Activated CD8-positive, alpha-beta memory T cell treated with anti-CD3 and anti-CD28 coated beads for 4 hours (primary cell): ENCODE measurements around the gene QRICH2.
"Not testable (repeated sequence)": the region's sequence is repeated elsewhere in the genome, so short reads cannot be mapped to it uniquely, and the experiment has no call there.

ENCODE experiments used
- DNase-seq, 2 donors: peaks; one replicate each; pipeline ENCODE4 v3.0.0-alpha.2; 2020; ENCODE audit warnings: low read depth in 2 of 2

Gene QRICH2

DNA sequence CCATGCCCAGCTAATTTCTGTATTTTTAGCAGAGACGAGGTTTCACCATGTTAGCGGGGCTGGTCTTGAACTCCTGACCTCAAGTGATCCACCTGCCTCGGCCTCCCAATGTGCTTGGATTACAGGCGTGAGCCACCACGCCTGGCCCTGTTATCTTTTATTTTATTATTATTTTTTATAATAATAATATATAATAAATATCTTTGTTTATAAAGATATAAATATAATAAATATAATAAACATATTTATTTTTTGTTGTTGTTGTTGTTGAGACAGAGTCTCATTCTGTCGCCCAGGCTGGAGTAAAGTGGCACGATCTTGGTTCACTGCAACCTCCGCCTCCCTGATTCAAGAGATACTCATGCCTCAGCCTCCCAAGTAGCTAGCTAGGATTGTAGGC is 60.8 kb downstream of the QRICH2 start:
- DNase-seq, result no peak

DNA sequence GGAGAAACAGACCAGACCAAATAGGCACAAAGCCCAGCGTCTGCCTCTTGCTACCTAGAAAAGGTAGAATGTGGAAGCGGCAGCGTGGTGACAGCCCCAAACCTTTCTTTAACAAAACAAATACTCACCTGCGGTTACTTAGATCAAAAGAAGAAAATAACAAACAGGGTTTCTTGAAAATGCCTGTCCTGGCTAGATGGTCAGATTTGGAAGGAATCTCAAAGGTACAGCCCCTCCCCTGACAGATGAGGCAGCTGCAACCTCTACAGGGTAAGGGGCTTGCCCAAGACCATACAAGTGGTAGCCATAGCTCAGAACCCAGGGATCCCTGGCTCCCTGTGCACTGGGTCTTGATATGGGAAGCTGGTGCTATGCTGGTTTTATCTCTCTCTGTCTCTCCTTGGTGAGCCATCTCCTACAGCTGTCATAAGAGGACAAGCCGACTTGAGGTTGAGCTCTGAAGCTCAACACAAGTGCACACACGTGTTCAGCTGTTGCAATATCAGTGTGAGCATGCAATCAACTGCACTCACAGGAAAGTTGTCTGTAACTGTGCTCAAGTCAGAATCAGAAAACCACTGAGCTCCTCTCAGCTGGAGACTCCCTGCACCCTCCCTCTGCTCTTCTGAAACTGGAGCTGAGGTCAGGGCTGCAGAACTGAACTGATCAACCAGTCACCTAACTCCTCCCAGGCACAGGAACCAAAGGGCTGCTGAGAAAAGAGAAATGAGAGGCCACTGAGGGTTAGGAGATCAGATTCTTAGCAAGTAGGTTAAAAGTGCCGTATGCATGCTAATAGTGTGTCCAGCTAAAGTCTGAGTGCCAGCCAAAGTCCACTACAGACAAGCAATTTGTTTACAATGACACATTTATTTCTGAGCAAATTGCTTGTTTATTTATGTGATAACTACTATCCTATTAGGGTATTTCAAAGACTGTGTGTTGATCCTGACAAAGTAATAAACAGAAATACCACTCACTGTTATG is 61.7 kb downstream of the QRICH2 start:
- no peak for DNase-seq

DNA sequence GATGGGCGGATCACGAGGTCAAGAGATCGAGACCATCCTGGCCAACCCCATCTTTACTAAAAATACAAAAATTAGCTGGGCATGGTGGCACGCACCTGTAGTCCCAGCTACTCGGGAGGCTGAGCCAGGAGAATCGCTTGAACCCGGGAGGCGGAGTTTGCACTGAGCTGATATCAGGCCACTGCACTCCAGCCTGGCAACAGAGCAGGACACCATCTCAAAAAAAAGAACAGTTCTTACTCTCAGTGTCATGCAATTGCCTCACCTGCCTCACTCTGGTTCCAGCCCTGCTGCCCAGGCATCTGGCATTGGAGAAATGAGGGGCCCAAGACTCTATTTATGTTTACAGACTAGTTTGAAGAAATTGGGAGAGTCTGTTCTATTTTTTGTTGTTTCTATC is 63.4 kb downstream of the QRICH2 start:
- not testable (repeated sequence) for DNase-seq

GRCh38 chr17:76243826-76244679 is 64.0 kb downstream of the QRICH2 start:
- DNase-seq, result no peak

GRCh38 chr17:76241691-76242255 is 66.3 kb downstream of the QRICH2 start:
- no peak for DNase-seq

DNA sequence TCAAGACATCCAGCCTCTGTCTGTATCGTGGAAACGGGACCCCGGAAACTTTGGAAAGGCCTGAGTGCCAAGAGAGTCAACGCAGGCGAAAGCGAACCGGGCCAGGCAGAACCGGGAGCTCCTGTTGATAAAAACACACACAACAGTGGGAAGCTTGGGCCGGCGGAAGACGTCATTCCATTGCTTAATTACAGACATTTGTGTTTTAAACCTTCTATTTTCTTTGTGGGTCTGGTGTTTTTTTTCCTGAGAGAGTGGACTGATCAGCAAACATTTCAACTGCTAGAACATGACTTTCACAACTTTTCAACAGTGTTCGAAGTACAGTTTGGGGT is 66.9 kb downstream of the QRICH2 start:
- DNase-seq, result no peak

GRCh38 chr17:76240461-76241203 is 67.4 kb downstream of the QRICH2 start, which contains the start of gene RNF157:
Gene RNF157 (minus strand): TSS chr17:76240493. CDS start chr17:76240240, 253 bp downstream.
- DNase-seq, result no peak

GRCh38 chr17:76239538-76240274 is 68.4 kb downstream of the QRICH2 start:
- no peak for DNase-seq

GRCh38 chr17:76238847-76239537 is 69.1 kb downstream of the QRICH2 start:
- no peak for DNase-seq

DNA sequence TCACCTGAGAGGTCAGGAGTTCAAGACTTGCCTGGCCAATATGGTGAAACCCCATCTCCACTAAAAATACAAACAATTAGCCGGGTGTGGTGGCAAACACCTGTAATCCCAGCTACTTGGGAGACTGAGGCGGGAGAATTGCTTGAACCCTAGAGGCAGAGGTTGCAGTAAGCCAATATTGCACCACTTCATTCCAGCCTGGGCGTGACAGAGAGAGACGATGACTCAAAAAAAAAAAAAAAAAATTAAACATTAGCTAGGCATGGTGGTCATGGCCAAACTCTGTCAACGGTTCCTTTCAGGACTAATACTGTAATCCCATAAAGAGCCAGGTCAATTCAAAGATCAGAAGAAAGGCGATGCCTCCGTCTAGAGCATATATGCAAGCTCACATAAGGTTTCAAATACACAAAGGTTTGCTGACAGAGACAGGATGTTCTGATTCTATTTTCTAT is 70.2 kb downstream of the QRICH2 start:
- DNase-seq, result no peak

- DNase-seq, result no peak
Observed at GRCh38 chr17:76236603-76237002, 71.5 kb downstream of the QRICH2 start.

DNA sequence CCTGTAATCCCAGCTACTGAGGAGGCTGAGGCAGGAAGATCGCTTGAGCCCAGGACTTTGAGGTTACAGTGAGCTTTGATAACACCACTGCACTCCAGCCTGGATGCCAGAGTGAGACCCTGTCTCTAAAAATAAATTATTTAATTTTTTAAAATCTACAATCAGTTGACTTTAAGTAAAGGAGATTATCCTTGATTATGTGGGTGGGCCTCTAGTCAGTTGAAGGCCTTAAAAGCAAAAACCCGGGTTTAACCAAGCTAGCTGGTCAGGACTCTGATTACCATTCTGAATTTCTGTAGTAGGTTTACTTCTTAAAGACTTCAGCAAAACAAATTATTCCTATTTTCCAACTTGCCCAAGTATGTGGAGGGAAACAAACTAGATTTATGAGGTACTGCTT is 72.2 kb downstream of the QRICH2 start:
- no peak for DNase-seq

- DNase-seq, result no peak
Observed at GRCh38 chr17:76234354-76234679, 73.8 kb downstream of the QRICH2 start.

DNA sequence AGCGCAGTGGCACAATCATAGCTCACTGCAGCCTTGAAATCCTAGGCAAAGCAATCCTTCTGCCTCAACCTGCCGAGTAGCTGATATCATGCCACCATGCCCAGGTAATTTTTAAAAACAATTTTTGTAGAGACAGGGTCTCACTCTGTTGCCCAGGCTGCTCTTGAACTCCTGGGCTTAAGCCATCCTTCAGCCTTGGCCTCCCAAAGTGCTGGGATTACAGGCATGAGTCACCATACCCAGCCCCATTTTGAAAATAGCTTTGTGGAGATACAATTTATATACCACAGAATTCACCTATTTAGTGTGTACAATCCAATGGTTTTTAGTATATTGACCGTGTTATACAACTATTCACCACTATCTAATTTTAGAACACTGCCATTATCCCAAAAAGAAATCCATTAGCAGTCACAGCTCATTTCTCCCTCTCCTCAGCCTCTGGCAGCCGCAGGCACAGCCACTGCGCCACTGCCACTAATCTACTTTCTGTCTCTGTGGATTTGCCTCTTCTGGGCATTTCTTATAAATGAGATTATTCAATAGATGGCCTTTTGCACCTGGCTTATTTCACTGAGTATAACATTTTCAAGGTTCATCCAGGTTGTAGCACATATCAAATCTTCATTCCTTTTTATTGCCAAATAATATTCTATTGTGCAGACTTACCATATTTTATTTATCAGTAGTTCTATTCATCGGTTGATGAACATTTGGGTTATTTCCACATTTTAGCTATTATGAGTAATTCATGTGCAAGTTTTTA is 74.3 kb downstream of the QRICH2 start:
- no peak for DNase-seq

GRCh38 chr17:76232342-76232741 is 75.7 kb downstream of the QRICH2 start:
- DNase-seq, result no peak

DNA sequence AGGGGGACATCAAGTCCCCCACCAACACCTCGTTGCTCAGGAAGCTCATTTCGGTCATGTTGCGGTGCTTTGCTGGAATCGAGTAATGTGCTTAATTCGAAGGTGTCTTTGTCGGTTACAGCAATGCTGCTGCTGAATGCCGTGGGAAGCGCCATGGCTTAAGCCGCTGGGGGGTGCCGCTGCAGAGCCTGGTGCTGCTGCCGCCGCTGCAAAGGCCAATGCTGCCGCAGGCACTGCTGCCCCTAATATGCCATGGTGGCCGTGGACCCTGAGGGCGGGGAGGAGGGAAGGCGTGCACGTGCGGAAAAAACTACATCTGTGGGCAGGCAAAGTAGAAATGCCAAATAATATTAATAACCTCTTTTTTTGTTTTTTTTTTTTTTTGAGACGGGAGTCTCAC is 81.3 kb downstream of the QRICH2 start:
- not testable (repeated sequence) for DNase-seq

DNA sequence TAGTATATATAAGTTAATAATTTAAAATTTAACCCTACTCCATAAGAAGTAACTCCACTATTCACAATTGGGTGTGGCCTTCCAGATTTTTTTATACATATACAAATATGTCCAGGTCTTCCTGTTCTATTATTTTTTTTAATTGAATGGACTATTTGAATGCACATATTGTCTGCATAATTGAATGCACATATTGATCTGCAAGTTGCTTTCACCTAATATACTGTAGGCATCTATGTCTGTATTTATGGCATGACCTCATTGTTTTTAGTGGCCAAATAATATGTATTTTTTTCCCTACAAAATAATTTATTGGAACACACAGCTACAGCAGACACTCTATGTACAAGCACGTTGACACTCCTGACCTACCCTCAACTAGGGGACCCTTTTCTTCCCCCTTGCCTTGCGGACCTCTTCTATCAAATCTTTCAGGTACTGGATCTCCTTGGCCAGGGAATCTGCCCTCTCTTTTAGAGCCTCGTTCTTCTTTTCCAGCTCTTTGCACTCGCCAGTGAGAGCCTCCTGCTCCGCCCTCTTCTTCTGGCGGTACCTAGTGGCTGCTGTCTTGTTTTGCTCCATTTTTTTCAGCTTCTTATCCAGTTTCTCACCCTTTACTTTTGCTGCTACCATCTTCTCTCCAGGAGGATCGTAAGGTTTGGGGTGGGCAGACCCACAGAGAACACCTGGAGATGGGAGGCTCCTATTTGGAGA is 82.5 kb downstream of the QRICH2 start:
- not testable (repeated sequence) for DNase-seq
